NCI-H1417 (cell line): ENCODE measurements around the gene TMEM184A.

Experiments used
- DNase-seq, 3 experiments: peaks; one replicate each; lab custom pipeline; 2025; lab: John Stamatoyannopoulos, UW

The TMEM184A gene

DNA sequence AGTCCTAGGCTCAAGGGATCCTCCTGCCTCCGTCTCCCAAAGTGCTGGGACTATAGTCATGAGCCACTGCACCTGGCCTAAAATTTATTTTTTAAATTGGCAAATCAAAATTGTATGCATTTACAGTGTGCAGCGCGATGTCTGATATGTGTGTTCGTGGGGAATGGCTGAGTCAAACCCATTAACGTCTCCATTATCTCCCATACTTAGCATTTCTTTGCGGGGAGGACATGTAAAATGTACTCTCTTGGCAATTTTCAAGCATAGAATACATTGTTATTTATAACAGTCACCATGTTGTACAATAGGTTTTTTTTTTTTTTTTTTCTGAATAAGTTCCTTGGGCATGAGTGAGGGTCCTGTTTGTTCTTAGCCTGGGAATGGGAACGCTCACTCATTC is 3.8 kb downstream of the TMEM184A start:
- no peak for DNase-seq

DNA sequence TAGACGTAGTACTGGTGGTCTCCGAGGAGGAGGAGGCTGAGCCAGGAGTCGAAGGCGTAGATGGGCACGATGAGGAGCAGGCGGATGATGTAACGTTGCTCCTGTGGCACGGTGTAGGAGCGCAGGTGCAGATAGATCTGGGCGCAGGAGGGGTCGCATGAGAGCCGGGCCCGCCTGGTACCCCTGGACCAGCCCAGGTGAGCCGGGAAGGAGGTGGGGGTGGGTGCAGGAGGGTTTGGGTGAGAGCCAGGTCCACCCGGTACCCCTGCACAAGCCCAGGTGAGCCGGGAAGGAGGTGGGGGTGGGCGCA is 5.2 kb downstream of the TMEM184A start:
- DNase-seq: no peak

DNA sequence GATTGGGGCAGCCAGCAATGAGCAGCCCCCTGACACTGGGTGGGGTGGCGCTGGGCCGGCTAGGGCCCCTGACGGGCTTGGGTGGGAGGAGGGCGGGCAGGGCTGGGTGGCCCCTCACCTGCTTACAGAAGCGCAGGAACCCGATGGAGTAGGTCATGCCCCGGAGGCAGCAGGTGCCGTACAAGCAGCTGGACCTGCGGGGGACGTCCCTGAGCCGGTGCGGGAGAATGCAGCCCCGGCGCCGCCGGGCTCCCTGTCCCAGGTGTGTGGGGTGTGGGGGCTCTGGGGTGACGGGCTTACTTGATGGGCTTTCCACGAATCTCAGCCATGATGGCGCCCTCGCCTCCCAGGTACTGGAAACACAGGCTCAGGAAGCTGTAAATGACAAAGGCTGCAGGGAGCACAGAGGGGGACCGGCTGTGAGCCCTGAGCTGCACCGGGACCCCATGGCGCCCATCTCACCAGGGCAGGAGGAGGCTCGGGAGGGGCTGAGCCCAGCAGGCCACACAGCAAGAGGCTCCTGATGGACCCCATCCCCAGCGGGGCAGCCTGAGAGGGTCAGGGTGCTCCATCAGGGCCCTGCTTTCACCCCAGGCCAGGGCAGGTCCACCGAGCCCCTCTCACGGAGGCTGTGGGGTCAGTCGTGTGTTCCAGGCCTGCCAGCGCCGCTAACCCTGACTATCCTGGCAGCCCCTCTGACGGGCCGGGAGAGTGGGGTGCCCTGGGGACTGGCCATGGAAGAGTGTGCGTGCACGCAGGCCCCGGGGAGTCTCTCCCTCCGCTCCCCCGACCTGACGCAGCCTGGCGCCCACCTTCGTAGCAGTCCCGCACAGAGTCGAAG is 5.8 kb downstream of the TMEM184A start:
- DNase-seq: no peak

DNA sequence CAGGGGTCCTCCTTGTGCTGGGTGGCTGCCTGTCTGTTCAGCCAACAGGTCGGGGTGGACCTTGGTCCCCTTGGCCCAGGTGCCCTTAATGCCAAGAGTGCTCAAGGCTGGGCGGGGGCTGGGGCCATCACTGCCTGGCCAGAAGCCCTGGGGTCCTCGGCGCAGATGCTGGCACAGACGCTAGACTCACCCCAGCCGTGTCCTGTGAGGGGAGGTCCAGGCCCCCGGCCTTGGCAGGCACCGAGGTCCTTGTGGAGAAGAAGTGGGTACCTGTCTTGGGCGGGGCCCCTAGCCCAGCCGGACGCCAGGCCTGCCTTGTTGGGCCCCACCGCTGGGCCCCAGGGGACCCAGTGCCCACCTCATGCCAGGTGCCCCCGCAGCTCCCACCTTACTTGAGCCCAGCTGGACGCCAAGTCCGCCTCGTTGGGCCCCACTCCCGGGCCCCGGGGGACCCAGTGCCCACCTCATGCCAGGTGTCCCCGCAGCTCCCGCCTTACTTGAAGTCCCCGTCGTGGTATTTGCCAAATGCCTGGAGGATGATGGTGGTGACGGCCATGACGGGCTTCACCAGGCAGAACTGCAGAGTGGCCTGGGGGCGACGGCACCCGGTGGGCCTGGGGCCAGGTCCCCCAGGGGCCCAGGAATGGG is 6.5 kb downstream of the TMEM184A start:
- DNase-seq: no peak

DNA sequence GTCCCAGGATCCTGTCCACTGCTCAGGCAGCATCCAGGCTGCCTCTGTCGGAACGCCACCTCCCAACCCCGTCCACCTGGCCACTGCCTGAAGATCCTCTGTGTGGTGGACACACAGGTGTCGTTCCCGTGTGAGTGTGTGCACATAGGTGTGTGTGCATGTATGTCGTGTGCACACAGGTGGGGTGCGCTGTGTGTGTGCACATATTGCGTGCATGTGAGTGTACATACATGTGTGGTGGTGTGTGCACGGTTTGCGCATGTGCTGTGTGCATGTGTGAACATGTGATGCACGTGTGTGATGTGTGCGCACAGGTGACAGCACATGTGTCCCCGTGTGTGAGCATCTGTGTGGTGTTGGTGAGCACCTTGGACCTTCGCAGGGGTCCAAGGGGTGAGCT is 7.1 kb downstream of the TMEM184A start:
- DNase-seq: no peak

DNA sequence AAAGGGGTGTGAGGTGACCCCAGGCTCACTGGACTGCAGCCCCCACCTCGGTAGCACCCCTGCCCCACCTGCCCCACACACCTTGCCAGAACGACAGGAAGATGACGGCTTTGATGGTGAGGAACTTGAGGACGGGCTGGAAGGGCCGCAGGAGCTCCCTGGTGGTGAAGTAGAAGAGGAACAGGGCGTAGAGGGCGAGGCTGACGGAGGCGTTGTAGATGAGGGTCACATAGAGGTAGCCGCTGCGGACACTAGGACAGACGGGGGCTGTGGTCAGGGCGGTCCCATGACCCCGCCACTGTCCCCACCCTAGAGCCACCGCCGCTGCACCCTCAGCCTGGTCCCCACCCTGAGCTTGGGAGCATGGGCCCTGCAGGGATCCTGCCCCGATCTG is 7.6 kb downstream of the TMEM184A start:
- DNase-seq: no peak

DNA sequence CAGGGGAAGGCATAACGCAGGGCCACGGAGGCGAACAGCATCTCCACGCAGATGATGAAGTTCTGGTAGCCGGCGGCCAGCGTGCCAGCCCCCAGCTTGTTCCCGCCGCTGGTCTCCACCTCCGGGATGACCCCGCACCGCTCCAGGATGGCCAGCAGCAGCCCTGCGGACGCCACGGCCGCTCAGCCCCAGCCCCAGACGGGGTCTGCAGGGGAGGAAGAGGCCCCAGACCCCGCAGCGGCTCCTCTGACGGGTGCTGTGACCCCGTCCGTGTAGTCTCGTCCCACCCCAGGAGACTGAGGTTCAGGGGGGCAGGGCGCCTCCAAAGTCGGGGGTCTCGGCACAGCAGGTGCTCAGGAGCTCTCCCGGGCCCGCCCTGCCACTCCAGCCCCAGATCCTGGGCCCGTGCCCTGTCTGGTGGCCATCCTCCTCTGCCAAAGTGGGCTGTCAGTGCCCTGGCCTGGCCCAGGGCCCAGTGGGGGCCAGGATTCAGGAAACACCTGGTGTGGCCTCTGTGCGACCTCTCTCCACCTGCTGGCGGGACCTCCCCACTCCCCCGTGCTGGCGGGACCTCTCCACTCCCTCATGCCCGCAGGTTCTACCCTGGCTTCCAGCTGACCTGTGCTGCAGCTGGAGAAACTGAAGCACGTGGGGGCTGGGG is 8.1 kb downstream of the TMEM184A start:
- no peak for DNase-seq

DNA sequence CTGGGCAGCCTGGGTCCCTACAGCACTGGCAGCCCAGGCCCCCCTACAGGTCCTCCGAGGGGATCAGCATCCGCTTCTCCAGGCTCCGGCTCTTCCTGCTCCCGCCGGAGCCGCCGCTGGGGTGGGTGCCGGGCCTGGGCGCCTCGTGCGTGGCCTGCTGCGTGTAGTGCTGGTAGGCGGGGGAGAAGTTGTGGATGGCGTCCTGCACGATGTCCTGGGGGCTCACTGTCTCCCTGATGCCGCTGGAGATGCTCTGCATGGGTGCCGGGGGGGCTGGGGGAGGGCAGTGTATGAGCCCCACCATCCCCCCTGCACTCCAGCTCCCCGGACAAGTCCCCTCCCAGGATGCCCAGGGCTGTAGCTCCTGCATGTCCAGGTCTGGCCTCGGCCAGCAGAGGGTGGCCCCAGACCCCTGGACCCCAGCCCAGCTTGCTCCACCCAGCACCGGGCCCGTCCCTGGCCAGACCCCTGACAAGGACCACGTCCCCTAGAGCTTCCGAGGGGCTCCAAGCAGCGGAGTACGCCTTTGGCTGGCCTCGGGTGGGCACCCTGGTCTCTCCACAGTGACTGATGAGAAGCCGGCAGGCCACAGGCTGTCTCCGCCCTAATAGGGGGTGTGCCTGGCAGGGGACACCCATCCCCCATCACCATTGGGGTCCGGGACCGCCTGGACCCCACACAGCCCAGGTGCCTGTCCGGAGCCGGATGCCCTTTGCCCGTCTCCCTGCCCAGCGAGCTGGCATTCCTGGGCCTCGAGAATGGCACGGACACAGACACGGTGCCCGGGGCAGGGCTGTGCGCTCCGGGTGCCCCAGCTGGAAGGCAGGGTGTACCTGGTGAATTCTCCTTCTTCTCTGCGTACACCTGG is 8.9 kb downstream of the TMEM184A start:
- no peak for DNase-seq

DNA sequence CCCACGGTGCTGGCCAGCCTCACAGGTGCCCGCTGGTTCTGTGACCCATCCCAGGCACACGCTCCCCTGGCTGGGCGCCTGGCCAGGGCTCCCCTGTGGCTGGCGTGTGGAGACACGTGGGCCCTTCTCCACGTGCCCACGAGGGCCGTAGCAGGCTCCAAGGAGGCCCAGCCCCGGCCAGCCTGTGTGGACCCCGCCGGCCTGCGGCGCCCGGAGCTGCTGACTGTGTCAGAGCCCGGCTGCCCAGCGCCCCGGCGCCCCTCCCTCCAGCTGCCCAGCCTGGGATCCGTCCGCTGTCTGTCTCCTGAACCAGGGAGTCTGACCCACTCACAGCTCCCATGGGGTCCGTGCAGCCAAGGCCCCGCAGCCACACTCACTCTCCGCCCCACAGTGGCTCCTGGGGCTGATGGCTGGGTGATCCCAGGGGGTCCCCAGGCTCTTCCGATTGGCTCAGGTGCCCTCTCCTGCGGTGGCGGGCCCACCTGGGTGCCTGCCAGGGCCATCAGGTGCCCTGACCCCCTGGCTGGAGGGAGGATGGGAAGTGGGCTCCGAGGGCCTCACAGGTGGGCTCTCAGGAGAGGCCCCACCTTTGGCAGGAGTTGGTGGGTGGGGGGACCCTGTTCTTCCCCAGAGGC is 9.6 kb downstream of the TMEM184A start:
- no peak for DNase-seq

DNA sequence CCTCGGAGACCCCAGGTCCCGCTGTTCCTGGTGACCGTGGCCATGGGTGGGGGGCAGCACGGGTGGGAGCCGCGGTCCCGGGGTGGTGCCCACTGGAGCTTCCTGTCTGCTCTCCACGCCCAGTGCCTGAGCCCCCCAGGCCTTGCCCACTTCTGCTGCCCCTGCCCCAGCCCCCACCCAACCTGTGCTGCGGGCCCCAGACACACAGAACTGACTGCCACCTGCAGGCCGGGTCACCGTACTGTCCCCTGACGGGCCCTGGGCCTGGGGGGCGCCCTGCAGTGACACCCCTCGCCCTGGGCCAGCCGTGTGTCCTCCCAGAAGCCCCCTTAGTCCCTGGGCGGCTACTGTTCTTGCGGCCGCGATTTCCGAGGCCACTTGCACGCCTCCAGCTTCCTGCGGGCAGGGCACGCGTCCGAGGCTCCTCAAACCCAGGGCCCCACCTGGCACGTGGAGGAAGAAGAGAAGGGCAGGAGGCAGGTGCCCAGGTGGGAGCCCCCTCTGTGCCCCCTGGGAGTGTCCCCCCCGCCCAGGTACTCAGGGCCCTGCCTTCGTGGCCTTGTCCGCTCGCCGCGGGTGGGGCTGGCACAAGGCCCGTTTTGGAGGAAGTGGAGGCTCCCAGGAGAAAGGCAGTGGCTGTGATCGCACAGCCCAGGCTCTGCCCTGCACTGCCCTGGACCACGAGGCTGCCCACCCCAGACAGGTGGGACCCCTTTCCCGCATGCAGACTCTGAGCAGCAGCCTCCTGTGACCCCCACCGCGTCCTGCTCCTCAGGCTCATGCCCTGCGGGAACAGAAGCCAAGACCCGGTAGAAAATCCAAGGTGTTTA is 10.4 kb downstream of the TMEM184A start:
- DNase-seq: no peak

DNA sequence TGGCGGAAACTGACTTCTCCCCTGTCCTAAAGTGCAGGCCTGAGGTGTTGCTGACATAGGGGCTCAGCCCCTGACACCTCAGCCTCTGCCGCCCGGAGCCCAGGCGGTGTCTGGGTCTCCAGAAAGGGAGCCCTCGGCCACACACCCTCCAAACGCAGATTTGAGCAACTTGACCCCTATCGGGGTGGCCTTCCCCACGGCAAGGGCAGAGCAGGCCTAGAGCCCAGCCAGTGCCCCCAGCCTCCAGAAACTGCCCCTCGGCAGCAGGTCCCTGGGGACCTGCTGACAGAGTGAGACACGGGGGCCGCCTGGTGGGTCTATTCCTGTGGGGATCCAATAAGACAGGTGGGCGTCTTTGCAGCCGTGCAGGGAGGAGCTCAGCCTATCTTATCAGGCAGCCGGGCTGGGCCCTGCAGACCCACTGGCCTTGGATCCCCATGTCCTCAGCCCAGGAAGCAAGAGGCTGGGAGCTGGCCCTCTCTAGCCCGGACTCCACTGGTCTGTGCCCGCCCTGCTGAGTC is 11.0 kb downstream of the TMEM184A start:
- DNase-seq: no peak

DNA sequence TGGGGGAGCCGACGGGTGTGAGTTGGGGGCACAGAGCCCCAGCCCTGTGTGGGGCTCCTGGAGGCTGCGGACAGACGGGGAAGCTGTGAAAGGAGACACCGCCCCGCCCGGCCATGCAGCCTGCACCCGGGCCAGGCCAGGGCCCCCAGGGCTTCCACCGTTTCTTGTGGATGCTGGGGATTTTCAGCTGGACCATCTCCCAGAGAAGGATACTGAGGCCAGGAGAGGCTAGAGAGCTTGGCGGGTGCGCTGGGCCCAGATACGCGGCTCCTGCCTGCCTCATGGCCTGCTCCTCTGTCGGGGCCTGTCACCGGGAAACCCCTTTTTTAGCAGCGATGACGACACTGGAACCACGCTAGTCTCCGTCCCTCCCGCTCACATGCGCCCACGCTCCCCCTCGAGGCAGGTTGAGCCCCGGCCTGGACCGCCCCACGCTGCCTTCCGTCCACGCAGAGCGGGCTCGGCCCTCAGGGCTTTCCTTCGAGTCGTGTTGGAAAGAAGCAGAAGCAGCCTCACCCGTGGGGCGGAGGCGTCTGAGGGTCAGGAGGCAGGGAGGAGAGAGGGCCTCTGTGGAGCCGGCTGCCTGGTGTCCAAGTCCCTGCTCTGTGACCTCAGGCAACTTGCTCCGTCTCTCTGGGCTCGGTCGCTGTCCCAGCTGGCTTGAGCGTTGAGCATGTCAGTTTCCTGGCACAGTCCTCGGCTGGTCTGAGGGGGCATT is 11.7 kb downstream of the TMEM184A start:
- DNase-seq: no peak

DNA sequence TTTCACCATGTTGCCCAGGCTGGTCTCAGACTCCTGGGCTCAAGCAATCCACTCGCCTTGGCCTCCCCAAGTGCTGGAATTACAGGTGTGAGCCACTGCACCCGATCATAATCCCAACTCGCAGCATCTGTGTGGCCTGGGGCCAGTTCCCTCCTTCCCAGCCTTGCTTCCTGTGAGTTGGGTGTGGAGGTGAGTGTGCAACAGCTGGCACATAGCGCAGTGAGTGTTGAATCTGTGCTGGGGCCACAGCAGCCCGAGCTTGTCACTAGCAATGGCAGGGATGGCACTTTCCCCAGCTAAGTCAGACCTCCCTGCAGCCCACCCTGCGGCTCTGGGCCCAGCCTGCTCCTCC is 12.2 kb downstream of the TMEM184A start:
- no peak for DNase-seq

DNA sequence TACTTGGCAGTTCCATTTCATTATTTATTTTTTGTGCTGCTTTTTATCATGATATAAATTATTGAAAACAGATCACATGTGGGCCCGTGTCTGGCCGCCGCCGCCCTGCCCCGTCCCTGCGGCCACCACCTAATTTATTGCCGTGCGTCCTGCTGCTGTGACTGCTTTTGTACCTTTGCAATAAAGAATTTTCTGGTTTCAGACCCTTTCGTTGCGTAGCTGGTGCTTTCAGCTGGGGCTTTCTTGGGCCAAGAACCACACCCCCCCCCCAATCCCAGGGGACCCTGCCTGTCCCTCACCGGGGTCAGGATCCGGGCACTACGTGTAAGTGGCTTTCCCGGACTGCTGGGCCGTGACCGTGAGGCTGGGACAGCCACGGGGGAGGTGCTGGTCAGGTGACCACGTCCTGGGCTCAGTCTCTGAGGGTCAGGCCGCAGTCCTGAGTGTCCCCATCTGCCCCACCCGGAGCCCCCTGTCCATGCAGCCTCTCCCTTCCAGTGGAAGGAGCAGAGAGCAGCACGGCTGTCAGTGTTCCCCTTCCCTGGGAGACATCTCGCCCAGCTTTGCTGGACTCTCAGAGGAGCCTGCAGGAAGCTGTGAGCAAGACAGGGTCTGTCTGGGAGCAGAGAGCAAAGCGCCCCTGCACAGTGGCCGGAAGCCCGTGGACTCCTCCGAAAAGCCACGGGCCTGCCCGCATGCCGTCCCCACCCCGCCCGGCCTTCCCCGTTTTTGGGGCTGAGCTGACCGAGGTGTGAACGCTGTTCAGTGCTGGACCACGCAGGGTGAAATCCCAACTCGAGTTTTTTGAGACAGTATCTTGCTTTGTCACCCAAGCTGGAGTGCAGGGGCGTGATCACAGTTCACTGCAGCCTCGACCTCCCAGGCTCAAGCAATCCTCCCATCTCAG is 12.9 kb downstream of the TMEM184A start:
- no peak for DNase-seq

DNA sequence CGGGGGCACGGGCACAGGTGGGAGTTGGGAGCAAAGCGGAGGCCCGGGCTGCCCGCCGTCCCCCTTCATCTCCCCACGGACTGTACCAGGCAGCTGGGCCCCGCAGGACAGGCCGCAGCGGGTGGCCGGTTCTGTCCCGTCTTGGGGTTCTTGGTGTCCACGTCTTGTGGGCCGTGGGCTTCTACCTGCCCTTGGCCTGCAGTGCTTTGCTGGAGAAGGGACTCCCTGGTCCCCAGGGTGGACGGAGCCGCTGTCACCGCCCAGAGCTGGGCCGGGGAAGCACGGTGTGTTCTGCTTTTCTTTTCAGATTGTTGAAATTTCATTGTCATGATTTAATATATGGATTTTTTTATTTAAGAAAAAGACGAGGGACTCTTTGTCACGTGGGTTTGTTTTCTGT is 13.7 kb downstream of the TMEM184A start:
- DNase-seq: no peak

DNA sequence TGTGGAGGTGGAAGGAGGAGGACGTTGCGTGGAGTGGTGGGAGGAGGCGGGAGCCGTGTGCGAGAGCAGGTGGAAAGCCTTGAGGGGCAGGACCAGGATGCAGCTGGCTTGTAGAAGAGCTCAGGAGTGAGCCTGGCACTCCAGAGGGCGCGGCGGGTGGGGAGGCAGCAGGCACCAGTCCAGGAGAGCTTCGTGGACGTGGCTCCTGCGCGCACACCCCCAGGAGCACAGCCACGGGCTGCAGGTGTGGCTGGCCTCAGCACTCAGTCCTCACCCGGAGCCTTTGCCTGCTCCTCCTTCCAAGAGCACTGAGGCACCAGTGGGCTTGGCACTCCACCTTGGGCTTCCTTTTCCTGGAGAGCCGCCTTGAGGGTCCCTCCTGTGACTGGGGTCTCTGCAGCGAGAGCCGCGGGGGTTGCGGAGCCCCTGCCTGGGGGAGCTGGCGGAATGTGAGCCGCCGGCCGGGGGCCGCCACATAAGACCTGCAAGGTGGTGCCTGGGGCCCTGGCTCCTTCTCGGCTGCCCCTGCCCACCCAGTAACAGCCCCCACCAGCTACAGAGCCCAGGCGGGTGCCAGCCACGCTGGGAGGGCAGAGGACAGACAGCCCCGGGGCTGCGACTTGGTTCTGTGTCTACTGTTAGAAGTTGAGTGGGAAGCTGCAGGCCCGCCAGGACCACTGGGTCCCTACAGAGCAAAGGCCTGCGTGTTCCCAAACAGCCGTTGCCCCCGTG is 14.4 kb downstream of the TMEM184A start:
- DNase-seq: no peak

DNA sequence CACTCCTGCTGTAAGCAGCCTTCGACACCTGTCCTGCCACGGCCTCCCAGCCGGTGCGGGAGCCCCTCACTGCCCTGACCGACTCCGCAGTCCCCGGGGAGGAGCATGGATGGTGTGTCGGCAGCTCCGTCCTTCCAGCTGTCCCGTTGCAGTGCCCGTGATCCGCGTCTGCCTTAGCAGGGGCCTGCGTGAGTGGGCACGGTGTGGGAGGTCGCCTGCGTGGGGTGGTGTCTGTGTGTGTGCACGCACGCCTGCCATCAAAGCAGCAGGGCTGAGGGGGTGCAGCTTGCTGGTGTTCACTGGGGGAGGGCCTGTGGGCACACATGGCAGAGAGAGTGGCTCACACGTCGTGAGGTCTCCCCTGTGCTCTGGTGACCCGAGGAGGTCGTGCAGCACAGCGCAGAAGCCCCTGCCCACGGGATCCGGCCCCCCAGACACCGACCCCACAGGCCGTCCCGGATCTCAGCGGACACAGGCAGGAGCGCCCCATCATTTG is 15.2 kb downstream of the TMEM184A start:
- DNase-seq: no peak
